Measurements from ENCODE around the gene PNPLA5.

The PNPLA5 gene

GRCh38 chr22:43923631-43924464 is 32.0 kb upstream of the PNPLA5 start, which contains the start of gene PNPLA3:
Gene PNPLA3, plus strand, starts transcription at chr22:43923805. Its CDS starts 107 bp downstream, at chr22:43923912.
- H3K4me2 ChIP-seq (ENCODE audit: low read length) = peak within 1 kb of the TSS; percentile 79

GRCh38 chr22:43923191-43923590 is 31.4 kb upstream of the PNPLA5 start:
- Histone ChIP-seq H3K27me3 (ENCODE audit: control insufficient read depth, insufficient read depth, low read length) (no peaks in the 10 kb centered on the region), H3K79me2 (no peaks in the 10 kb centered on the region), H2AFZ (peak overlapping the region; percentile 48), H3K27ac (no peak overlapping the region), H3K4me1 (no peaks in the 10 kb centered on the region), H3K9me3 (ENCODE audit: control insufficient read depth, low read length) (no peaks in the 10 kb centered on the region), H3K4me3 (ENCODE audit: low read depth, low read length) (peak overlapping the region; percentile 41), H3K9ac (no peak overlapping the region), H3K4me2 (ENCODE audit: low read length) (peak overlapping the region; percentile 79), H3K36me3 (ENCODE audit: control insufficient read depth, insufficient read depth, low read length) (no peaks in the 10 kb centered on the region)
- no peak for TF ChIP-seq CTCF (IDR thresholded peaks at IDR 0.05)

More at GRCh38 chr22:43923631-43924464, 32.0 kb upstream of the PNPLA5 start, which contains the start of gene PNPLA3:
- Histone ChIP-seq H3K4me1 (no peaks in the 10 kb centered on the region), H3K4me3 (ENCODE audit: low read depth, low read length) (peak within 1 kb of the TSS; percentile 49), H3K9me3 (ENCODE audit: control insufficient read depth, low read length) (no peaks in the 10 kb centered on the region), H2AFZ (peak within 1 kb of the TSS; percentile 86), H3K27me3 (ENCODE audit: control insufficient read depth, insufficient read depth, low read length) (no peaks in the 10 kb centered on the region), H3K36me3 (ENCODE audit: control insufficient read depth, insufficient read depth, low read length) (no peaks in the 10 kb centered on the region), H3K27ac (no peak within 1 kb of the TSS), H3K9ac (no peak within 1 kb of the TSS), H3K79me2 (no peaks in the 10 kb centered on the region)
- TF ChIP-seq CTCF (IDR thresholded peaks at IDR 0.05) = no peak

- Histone ChIP-seq H3K27ac (no peak overlapping the region), H3K79me2 (no peaks in the 10 kb centered on the region), H2AFZ (no peak overlapping the region), H3K4me1 (no peaks in the 10 kb centered on the region), H3K36me3 (ENCODE audit: control insufficient read depth, insufficient read depth, low read length) (no peaks in the 10 kb centered on the region), H3K9ac (no peak overlapping the region), H3K4me2 (ENCODE audit: low read length) (no peak overlapping the region), H3K9me3 (ENCODE audit: control insufficient read depth, low read length) (no peaks in the 10 kb centered on the region), H3K27me3 (ENCODE audit: control insufficient read depth, insufficient read depth, low read length) (no peaks in the 10 kb centered on the region), H3K4me3 (ENCODE audit: low read depth, low read length) (no peak overlapping the region)
- TF ChIP-seq CTCF (IDR thresholded peaks at IDR 0.05) = no peak
These were observed 30.3 kb upstream of the PNPLA5 start for GRCh38 chr22:43922123-43922522.

- H3K27ac ChIP-seq = no peak overlapping the region
- TF ChIP-seq CTCF (IDR thresholded peaks at IDR 0.05) = no peak
- no peak overlapping the region for H3K4me2 ChIP-seq (ENCODE audit: low read length)
- H3K4me3 ChIP-seq (ENCODE audit: low read depth, low read length) = no peak overlapping the region
- no peaks in the 10 kb centered on the region for H3K79me2 ChIP-seq
- no peaks in the 10 kb centered on the region for H3K9me3 ChIP-seq (ENCODE audit: control insufficient read depth, low read length)
- H3K9ac ChIP-seq = no peak overlapping the region
- no peaks in the 10 kb centered on the region for H3K27me3 ChIP-seq (ENCODE audit: control insufficient read depth, insufficient read depth, low read length)
- no peaks in the 10 kb centered on the region for H3K4me1 ChIP-seq
- H3K36me3 ChIP-seq (ENCODE audit: control insufficient read depth, insufficient read depth, low read length) = no peaks in the 10 kb centered on the region
- H2AFZ ChIP-seq = no peak overlapping the region
These were observed 29.6 kb upstream of the PNPLA5 start for GRCh38 chr22:43921370-43921769.

Data from parathyroid adenoma (tissue), 2 donors.